SJSA1 (cell line): Measurements from ENCODE around the gene C12orf57. TPM values are rescaled to one million over a fixed set of nuclear protein-coding genes. Genes with fewer than 3 reads are reported as not detected.

Experiments used
- DNase-seq, 2 experiments: peaks; one replicate each; pipeline ENCODE4 v3.0.0-alpha.2; 2015 to 2020; ENCODE audit warnings: low spot score in 2 of 2, low read depth in 1 of 2
- H3K27ac ChIP-seq: fragments of 250-450 bp; sonication (Bioruptor Pico); 2 replicates; pipeline ENCODE4 v1.5.1; 2020; ENCODE audit warnings: mild to moderate bottlenecking, moderate library complexity
- H3K27me3 ChIP-seq: fragments of 250-450 bp; sonication (Bioruptor Pico); replicated peaks from 2 replicates; pipeline ENCODE4 v1.5.1; 2020; ENCODE audit warnings: mild to moderate bottlenecking, moderate library complexity
- H3K36me3 ChIP-seq: fragments of 250-450 bp; sonication (Bioruptor Pico); 2 replicates; pipeline ENCODE4 v1.5.1; 2020; ENCODE audit warnings: mild to moderate bottlenecking
- H3K4me1 ChIP-seq: fragments of 250-450 bp; sonication (Bioruptor Pico); replicated peaks from 2 replicates; pipeline ENCODE4 v1.6.1; 2021; ENCODE audit warnings: mild to moderate bottlenecking
- H3K4me3 ChIP-seq: fragments of 250-450 bp; sonication (Bioruptor Pico); 2 replicates; pipeline ENCODE4 v1.5.1; 2020; ENCODE audit warnings: mild to moderate bottlenecking
- H3K9me3 ChIP-seq: fragments of 250-450 bp; sonication (Bioruptor Pico); replicated peaks from 2 replicates; pipeline ENCODE4 v1.5.1; 2020; ENCODE audit warnings: mild to moderate bottlenecking
- total RNA-seq: library from RNA; depleted of rRNA; stranded (reverse); fragments of >200 nt; shearing (Covaris generic); gene quantifications from 2 replicates; pipeline ENCODE4 v1.2.3, GENCODE V29; 2014

C12orf57 gene
- total RNA-seq, 1 experiment from 2014 or later: 331 TPM

- Histone ChIP-seq H3K27ac (no peak overlapping the region), H3K4me1 (peaks cover 40% of the 10 kb centered on the region), H3K9me3 (no peaks in the 10 kb centered on the region), H3K27me3 (no peaks in the 10 kb centered on the region), H3K36me3 (peaks cover 60% of the 10 kb centered on the region), H3K4me3 (no peak overlapping the region)
- no peak for DNase-seq
Observed at GRCh38 chr12:6964605-6965025, 20.8 kb downstream of the C12orf57 start.

GRCh38 chr12:6965026-6965661, 21.3 kb downstream of the C12orf57 start:
- peaks cover 40% of the 10 kb centered on the region for H3K4me1 ChIP-seq
- H3K9me3 ChIP-seq: no peaks in the 10 kb centered on the region
- H3K27ac ChIP-seq: no peak overlapping the region
- H3K4me3 ChIP-seq: no peak overlapping the region
- no peaks in the 10 kb centered on the region for H3K27me3 ChIP-seq
- DNase-seq: peak; percentile 71 to 83
- peaks cover 65% of the 10 kb centered on the region for H3K36me3 ChIP-seq

DNA sequence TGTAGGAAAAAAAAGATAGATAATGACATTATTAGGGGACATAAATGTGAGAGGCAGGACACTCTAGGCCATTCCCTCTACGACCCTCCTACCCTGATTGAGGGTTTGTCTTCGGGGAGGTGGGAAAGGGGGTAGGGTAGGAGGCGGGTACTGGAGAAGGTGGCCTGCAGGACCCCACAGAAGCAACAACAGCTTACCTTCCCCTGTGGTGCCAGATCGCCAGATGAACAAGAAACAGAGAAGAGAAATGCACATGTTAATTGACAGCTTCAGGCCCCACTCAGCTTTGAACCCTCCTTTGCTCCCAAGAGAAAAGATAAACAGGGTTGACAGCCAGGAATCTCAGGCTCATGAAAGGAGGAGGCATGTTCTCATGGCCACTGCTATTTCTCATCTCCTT, 21.9 kb downstream of the C12orf57 start:
- Histone ChIP-seq H3K4me1 (peaks cover 36% of the 10 kb centered on the region), H3K36me3 (peaks cover 68% of the 10 kb centered on the region)

GRCh38 chr12:6966351-6966750, 22.5 kb downstream of the C12orf57 start:
- H3K4me1 ChIP-seq: peaks cover 30% of the 10 kb centered on the region
- H3K36me3 ChIP-seq: peaks cover 71% of the 10 kb centered on the region
- H3K27me3 ChIP-seq: no peaks in the 10 kb centered on the region
- H3K27ac ChIP-seq: no peak overlapping the region
- no peak overlapping the region for H3K4me3 ChIP-seq
- no peaks in the 10 kb centered on the region for H3K9me3 ChIP-seq
- DNase-seq: no peak

More for the DNA sequence above, 21.9 kb downstream of the C12orf57 start:
- no peaks in the 10 kb centered on the region for H3K27me3 ChIP-seq
- DNase-seq: no peak
- no peaks in the 10 kb centered on the region for H3K9me3 ChIP-seq
- H3K27ac ChIP-seq: no peak overlapping the region
- no peak overlapping the region for H3K4me3 ChIP-seq

DNA sequence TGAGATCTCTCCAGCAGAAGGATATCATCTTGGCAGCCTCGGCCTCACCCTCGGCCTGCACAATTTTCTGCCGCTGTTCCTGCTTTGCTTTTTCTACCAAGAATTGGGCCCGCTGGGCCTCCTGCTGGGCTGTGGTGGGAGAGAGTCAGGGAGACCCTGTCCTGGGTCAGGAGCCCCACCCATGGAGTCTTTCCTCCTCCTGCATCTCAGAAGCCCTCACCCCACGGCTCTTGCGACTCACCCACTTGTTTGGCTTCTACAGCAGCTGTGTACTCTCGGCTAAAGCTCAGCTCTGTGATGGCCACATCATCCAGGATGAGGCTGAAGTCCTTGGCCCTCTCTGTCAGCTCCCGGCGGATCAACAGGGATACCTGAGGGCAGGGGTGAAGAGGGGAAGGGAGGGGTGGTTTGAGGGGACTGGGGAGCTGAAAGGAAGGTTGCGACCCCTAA, 23.9 kb downstream of the C12orf57 start:
- Histone ChIP-seq H3K27me3 (no peaks in the 10 kb centered on the region), H3K4me1 (peaks cover 21% of the 10 kb centered on the region), H3K9me3 (no peaks in the 10 kb centered on the region), H3K27ac (no peak overlapping the region), H3K4me3 (no peak overlapping the region), H3K36me3 (peaks cover 81% of the 10 kb centered on the region)
- DNase-seq: no peak

DNA sequence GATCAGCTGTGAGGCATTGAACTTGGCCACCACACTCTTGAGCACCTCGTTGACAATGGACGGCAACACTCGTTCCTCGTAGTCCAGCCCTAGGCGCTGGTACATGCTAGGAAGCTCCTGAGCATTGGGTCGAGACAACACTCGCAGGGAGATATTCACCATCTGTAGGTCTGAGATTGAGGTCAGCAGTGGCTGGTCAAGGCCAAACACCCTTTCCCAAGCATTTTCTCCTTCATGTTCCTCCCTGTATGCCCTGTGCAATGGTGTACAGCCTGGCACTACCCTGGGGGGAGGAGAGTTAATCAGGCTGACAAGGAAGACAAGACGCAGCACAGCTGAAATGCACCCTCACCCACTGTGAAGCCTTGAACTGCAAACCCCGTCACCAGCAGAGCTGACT, 24.6 kb downstream of the C12orf57 start:
- Histone ChIP-seq H3K27ac (no peak overlapping the region), H3K27me3 (no peaks in the 10 kb centered on the region), H3K9me3 (no peaks in the 10 kb centered on the region), H3K4me1 (peaks cover 20% of the 10 kb centered on the region), H3K4me3 (no peak overlapping the region), H3K36me3 (peaks cover 86% of the 10 kb centered on the region)
- DNase-seq: no peak

DNA sequence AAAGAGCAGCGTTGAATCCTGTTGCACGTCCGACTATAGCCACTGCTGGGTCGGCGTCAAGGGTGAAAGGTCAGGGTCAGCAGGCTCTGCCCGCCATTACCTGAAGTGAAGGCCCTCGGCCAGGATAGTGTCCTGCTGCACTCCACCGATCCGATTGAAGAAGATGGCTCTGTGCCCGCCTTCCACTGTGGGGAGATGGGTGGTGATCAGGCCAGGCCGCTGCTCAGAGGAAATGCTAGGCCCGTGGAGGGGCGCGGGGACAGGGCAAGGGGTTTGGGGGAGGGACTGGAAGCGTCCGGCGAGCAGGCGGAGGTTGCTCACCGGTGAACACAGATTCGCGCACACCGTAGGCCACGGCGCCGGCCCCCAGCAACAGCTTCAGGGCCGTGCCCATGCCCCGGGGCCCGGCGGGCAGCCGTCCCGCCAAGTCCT, 26.3 kb downstream of the C12orf57 start:
- Histone ChIP-seq H3K27me3 (no peaks in the 10 kb centered on the region), H3K9me3 (no peaks in the 10 kb centered on the region), H3K27ac (peak overlapping the region; percentile 91), H3K4me1 (peaks cover 20% of the 10 kb centered on the region), H3K36me3 (peaks cover 88% of the 10 kb centered on the region), H3K4me3 (peak overlapping the region; percentile 72)
- DNase-seq: peak in 1 of 2 experiments; percentile 28

DNA sequence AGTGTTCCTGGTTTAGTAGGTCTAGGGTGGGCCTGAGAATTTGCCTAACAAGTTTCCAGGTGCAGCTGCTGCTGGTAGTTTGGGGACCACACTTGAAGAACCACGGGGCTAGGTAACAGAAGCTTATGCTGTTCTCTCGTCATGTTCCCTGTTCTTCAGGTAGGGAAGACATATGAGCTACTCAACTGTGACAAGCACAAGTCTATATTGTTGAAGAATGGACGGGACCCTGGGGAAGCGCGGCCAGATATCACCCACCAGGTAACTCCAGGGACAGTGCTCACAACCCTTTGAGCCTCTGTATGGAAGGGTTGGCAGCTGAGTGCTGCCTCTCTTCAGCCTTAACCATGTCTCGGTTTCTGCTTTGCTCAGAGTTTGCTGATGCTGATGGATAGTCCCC, 30.4 kb downstream of the C12orf57 start:
- H3K36me3 ChIP-seq: peaks cover 87% of the 10 kb centered on the region
- no peak for DNase-seq
- no peaks in the 10 kb centered on the region for H3K9me3 ChIP-seq
- peaks cover 9% of the 10 kb centered on the region for H3K4me1 ChIP-seq
- no peak overlapping the region for H3K4me3 ChIP-seq
- no peaks in the 10 kb centered on the region for H3K27me3 ChIP-seq
- no peak overlapping the region for H3K27ac ChIP-seq

DNA sequence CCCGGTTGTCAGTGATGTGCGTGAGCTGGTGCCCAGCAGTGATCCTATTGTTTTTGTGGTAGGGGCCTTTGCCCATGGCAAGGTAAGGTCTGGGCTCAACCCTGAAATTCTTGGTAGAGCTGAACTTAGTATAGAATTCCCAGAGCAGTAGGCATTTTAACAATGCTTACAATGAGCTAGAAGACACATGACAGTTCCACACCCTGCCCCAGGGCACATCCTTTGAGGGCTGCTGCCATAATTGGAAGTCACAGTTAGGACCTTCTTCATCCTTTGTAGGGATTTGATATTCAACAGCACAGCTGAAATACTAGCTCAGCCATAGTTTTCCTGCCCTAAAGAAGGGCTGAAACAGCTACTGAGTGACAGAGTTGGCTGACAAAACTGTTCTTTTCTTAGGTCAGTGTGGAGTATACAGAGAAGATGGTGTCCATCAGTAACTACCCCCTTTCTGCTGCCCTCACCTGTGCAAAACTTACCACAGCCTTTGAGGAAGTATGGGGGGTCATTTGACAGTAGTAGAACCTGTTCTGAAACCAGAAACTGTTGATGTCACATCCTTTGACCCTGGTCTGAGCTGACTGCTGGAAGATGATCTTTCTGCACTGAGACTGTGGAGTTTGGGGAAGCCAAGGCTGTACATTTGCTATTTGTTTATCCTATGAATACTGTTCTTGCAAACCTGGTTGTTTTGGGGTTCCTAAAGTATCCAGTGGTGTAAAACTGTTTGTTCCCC, 31.6 kb downstream of the C12orf57 start:
- Histone ChIP-seq H3K4me3 (no peak overlapping the region), H3K27me3 (no peaks in the 10 kb centered on the region), H3K9me3 (no peaks in the 10 kb centered on the region), H3K4me1 (peaks cover 5% of the 10 kb centered on the region; the same call in 1 of the 2 replicates), H3K27ac (no peak overlapping the region), H3K36me3 (peaks cover 85% of the 10 kb centered on the region)
- DNase-seq: no peak

DNA sequence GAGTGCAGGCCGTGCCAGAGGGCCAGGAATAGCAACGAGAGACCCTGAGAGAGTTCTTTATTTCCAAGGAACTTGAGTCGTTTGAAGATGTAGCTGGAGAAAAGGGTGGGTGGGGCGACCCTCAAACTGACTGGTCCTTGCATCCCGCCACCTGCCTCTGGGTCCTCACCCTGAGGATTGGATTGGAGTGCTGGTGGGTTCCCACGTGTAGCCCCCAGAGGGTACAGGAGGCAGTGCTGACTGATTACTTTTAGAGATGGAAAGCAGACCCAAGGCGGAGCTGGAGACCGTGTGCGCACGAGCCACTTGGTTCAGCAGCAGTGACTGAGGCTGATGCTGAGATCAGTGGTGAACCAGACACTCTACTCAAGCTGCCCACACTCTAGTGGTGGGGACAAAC, 33.8 kb downstream of the C12orf57 start:
- Histone ChIP-seq H3K9me3 (no peaks in the 10 kb centered on the region), H3K36me3 (peaks cover 91% of the 10 kb centered on the region), H3K4me3 (no peak overlapping the region), H3K4me1 (no peaks in the 10 kb centered on the region), H3K27ac (no peak overlapping the region), H3K27me3 (no peaks in the 10 kb centered on the region)
- DNase-seq: no peak

DNA sequence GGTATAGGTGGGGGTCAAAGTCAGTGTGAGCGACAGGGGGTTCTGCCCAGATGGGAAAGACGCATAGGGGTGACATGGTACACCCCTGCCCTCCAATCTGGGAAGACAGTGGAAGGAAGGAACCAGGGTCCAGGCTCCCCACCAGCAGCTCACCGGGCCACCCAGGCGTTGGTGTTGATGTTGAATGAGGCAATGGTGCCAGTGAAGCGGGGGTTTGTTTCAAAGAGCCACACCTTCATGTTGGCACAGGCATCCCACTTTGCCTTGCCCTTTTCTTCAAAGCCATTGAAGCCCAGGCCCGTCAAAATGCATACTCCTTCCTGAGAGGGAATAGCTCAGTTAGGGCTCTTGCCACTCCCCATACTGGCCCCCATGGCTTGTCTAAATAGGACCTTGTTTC, 34.4 kb downstream of the C12orf57 start:
- Histone ChIP-seq H3K27me3 (no peaks in the 10 kb centered on the region), H3K4me1 (no peaks in the 10 kb centered on the region), H3K27ac (no peak overlapping the region), H3K4me3 (no peak overlapping the region), H3K36me3 (peaks cover 92% of the 10 kb centered on the region), H3K9me3 (no peaks in the 10 kb centered on the region)
- DNase-seq: no peak

DNA sequence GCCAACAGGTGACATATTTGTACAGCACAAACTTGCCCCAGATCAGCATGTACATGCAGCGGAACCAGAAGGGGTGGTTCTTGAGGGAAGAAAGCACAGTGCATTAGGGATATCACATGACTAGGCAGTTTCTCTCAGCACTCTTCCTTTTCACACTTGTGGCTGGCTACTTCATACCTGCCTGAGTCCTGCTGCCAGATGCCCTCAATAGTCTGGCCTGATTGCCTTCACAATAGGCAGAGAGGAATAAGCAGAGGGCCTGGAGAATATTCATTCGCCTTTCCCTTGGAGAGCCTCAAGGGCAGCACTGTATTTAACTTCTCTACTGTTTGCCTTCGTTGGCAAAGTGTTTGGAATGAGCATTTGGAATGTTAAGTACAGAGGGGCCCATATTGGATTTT, 34.8 kb downstream of the C12orf57 start:
- no peaks in the 10 kb centered on the region for H3K9me3 ChIP-seq
- H3K27ac ChIP-seq: no peak overlapping the region
- H3K4me3 ChIP-seq: no peak overlapping the region
- DNase-seq: no peak
- peaks cover 89% of the 10 kb centered on the region for H3K36me3 ChIP-seq
- no peaks in the 10 kb centered on the region for H3K4me1 ChIP-seq
- no peaks in the 10 kb centered on the region for H3K27me3 ChIP-seq

GRCh38 chr12:6979021-6979420, 35.2 kb downstream of the C12orf57 start:
- peaks cover 84% of the 10 kb centered on the region for H3K36me3 ChIP-seq
- H3K27ac ChIP-seq: no peak overlapping the region
- no peaks in the 10 kb centered on the region for H3K4me1 ChIP-seq
- no peaks in the 10 kb centered on the region for H3K27me3 ChIP-seq
- DNase-seq: no peak
- H3K9me3 ChIP-seq: no peaks in the 10 kb centered on the region
- H3K4me3 ChIP-seq: no peak overlapping the region

- Histone ChIP-seq H3K36me3 (peaks cover 84% of the 10 kb centered on the region), H3K27ac (no peak overlapping the region), H3K4me3 (no peak overlapping the region), H3K9me3 (no peaks in the 10 kb centered on the region), H3K4me1 (no peaks in the 10 kb centered on the region), H3K27me3 (no peaks in the 10 kb centered on the region)
- no peak for DNase-seq
Observed at GRCh38 chr12:6979453-6979852, 35.6 kb downstream of the C12orf57 start.
